Ammon's horn (tissue), 1 donor: ENCODE data around the gene SRC.

Experiments used
- DNase-seq: peaks from one replicate; pipeline ENCODE4 v3.0.0-alpha.2; 2016; ENCODE audit warnings: low spot score

Gene SRC

DNA sequence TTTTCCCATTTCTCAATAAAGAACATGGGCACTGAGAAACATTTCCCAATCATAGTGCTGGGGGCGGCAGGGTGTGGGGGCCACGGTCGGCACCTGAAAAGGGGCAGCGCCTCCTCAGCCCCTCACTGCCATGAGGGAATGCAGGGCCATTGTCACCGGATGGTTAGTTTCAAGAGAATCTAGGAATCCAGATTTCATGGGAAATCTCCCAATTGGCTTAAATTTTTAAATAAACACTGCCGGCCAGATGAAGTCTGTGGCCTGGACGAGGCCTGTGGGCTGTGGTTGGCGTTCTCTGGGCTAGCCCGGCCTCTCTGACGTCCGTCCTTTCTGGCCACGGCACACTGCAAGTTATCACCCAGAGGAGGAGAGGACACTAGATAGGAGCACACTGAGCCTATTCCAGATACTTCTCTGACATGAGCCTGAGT, 30.9 kb upstream of the SRC start:
- no peak for DNase-seq

DNA sequence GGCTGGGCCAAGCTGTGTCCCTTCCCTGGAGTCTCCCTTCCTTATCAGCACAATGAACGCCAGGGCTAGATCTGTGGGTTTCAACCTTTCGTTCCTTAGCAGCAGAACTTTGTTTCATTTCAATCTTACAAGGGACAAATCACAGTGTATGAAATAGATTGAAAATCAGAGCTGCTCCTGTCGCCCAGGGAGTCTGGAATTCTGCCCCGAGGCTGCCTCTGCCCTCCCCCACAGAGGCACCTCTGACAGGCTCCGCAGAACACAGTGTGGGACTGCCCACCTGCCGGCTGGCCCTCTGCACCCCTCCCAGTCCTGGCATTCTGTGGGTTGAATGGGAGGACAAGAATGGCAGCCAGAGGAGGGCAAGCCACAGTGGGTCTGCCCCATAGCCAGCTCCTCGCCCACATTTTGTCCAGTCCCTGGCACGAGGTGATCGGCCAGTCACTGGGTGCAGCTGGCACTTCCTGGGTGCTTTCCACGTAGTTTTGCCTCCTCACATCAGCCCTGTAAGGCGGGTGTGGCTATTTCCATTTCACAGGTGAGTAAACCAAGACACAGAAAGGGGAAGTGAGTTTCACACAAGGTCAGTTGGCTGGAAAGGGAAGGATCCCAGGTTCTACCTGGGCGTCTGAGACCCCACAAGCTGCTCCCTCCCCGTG, 30.4 kb upstream of the SRC start:
- DNase-seq, result no peak

DNA sequence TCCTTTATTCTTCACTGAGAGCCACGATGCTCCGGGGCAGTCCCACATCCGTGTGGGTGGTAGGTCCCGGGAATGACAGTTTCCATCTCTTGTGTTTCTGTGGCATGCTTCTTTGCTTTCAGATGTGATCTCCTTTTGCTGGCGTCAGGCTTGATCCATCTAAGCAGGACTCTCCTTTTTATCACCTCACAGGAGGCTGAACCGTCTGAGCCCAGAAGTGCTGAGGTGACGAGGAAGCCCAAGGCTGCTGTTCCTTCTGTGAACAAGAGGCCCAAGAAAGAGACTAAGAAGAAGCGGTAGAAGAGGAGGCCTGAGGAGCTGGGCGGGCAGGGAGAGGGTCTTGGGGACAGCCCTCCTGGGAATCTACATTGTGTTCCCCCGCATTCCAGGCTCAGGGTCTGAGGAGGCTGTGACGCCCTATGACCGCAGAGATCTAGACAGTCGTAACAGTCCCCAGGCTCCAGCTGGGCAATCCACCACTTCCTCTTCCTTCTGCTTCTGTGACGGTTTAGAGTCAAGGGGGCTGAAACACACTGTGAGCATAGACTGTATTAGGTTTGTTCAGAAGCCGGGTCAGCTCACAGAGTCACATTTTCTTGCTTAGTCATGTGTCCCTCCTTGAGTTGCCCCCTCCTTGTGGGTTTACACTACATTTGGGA, 29.7 kb upstream of the SRC start:
- DNase-seq, result peak; percentile 33

DNA sequence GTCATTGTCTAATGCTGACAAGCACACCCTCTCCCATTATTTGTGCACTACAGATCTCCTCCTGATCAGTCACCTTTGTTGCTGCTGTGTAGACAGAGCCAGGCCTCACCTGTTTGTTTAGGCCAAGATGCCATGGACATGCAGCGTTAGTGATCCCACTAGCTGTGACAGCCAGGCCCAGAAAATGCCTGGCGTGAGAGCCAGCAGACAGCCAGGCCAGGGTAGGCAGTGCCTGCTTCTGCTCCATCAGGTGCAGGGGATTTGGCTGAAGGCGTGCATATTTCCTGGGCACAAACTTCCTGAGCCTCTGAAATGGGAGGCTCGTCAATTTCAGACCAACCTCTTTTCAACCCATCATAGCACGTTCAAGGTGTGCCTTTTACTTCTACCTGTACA, 29.2 kb upstream of the SRC start:
- DNase-seq, result no peak

DNA sequence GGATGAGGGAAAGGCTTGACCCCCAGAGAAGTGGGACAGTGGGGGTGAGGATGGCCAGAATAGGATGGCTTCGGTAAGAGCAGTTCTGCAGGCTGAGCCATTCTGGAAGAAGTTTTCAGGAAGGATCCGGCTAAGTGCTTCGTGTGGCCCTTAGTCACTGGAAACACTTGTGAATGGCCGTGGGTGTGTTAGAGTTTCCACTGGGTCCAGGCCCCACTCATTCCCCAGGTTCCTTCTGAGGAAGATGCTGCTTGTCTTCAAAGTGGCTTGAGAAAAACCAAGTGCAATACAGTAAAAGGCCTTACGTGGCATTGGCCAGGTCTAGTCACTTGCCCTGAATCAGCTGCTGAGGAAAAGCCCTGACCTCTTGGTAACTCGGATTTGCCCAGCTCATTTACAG, 28.6 kb upstream of the SRC start:
- no peak for DNase-seq

DNA sequence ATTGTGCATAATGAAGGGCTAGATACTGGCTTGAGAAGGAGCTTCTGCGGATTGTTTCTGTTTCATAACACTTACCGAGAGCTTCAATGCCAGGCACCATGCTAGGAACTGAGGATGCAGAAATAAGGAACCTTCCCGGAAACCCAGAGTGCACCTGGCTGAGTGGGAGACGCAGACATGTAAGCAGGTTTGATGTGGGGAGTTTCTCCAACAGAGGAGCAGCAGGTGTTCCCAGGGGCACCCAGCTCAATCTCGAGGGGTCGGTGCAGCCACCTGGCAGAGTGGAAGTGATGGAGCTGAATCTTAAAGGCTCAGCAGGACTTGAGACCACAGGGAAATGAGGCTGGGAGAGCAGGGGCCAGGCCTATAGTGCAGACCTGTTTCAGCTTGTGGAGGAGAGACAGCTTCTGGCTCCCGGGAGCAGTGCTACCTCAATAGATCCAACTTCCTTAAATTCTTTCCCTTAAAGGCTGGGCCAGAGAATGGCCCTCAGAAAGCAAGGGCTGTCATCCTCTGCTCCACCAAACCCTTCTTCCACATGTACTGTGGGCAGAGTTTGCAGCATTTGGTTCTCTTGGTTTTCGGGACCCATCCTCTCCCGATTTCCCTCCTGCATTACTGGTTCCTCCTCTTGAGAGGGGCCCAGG, 27.8 kb upstream of the SRC start:
- no peak for DNase-seq

DNA sequence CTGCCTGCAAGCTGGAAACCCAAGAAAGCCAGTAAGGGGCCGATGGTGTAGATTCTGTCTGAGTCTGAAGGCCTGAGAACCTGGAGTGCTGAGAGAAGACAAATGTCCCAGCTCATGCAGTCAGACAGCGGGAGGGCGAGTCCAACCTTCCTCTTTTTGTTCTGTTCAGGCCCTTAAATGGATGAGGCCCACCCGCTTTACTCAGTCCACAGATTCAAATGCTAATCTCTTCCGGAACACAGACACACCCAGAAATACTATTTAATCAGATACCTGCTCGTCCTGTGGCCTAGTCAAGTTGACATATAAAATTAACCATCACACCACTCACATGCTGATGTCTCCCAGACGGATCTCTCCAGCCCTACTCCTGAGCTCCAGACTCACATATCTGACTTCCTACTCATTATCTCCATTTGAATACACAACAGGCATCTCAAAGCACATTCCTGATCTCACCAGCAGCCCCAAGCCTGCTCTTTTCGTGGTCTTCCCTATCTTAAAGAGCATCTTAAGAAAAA, 26.7 kb upstream of the SRC start:
- no peak for DNase-seq

DNA sequence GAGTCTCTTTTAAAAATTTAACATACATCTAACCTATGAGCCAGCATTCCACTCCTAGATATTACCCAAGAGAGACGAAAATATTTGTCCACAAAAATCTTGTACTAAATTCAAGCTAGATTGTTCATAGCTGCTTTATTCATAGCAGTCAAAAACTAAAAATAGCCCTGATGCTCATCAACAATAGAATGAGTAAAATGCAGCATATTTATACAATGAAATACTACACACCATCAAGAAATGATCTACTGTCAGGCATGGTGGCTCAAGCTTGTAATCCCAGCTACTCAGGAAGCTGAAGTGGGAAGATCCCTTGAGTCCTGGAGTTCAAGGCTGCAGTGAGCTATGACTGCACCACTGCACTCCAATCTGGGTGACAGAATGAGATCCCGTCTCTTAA, 22.0 kb upstream of the SRC start:
- no peak for DNase-seq

DNA sequence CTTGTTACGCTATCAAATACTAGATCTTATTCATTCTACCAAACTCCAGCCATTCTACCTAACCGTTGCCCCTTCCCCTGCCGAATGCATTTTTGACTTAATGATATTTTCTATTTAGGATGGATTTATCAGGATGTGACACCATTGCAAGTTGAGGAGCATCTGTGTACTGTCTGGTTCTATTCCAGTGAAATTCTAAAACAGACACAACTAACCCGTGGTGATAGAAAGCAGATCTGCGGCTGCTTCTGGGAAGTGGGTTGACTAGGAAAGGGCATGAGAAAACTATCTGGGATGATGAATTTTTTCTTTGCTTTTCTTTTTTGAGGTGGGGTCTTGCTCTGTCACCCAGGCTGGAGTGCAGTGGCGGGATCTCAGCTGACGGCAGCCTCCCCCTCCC, 20.7 kb upstream of the SRC start:
- no peak for DNase-seq

DNA sequence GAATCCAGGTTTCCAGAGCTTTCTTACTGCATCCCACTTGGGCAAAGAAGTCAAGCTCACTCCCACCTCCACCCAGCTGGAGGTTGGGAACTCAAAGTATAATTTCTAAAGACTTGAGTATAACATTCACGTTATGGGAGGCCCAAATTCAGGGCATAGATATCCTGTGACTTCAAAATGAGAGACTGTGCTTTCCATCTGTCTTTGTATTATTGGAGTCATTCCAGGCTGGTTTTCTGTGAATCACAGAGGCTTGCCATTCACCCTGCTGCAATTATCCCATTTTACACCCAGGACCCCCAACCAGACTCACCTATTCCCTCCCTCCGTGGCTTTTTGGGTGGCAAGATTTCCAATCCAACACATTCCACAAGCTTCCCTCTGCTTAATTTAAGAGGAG, 19.3 kb upstream of the SRC start:
- no peak for DNase-seq

DNA sequence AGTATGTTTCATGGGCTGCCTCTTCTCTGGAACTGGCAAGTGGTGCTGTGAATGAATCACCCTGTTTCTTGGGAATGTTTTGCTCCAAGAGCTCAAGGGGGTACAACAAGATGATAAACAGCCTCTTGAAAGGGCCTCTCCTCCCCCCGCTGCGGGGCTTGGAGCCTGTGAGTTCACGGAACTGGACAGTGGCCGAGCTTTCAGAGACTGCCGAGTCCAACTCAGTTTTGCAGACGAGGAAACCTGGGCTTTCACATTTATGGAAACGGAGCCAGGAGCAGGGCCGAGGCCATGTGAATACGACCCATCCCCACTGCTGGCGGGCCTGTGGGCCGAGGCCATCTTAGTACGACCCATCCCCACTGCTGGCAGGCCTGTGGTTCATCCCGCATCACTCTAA, 18.2 kb upstream of the SRC start:
- no peak for DNase-seq

DNA sequence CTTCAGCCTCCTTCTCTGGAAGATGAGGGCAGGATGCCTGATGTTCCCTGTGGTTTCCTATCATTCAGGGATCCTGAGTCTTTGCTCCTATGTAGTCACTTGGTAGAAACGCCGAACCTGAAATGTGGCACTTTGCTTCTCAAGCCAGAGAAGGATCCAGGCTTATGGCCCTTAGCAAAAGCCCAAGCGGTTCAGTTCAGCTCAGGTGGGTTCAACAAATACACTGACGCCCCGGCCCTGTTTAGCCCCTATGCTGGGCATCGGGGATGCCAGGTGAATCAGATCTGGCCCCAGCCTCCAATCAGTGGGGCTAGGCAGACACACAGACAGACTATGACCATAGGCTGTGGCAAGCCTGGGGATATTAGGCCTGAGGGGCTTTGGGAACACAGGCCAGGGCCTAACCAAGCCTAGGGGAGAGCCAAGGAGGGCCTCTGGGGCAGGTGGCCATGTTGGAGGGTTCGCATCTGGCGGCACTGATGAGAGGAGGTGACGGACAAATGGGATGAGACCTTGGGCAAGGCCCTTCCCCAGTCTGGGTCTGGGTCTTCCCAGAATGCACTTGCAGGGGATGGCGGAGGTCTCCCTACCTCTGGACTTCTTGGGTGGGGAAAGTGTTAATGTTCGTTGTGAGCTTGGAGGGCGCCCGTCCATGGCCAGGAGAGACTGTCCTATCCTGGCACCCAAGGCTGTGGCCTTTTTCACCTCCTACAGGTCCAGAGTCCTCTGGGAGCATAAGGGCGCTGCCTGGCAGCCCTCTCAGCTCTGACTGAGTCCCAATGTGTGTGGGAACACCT, 17.6 kb upstream of the SRC start:
- DNase-seq, result no peak

DNA sequence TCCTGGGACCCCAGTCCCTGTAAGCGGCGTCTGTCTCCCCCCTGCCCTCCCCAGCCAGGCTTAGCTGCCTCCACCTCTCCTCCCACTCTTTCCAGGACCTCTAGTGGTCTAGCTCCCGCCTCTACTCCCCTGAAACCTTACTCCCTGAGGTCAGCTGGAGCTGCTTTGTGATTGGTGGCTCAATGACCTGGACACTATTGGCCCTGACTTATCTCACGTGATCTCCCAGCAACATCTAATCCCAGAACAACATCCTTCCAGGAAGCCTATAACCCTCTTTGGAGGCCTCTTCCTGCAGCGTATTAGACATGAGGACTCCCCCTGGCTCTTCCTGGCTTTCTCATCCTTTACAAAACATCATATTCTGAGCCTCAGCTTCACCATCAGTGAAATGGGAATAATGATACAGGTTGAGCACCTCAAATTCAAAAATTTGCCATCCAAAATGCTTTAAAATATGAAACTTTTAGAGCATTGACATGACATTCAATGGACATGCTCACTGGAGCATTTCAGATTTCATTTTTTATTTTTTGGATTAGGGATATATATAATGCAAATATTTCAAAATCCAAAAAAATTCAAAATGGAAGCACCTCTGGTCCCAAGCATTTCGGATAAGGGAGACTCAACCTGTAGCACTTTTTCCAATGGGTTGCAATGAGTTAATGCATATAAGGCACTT, 16.3 kb upstream of the SRC start:
- no peak for DNase-seq

DNA sequence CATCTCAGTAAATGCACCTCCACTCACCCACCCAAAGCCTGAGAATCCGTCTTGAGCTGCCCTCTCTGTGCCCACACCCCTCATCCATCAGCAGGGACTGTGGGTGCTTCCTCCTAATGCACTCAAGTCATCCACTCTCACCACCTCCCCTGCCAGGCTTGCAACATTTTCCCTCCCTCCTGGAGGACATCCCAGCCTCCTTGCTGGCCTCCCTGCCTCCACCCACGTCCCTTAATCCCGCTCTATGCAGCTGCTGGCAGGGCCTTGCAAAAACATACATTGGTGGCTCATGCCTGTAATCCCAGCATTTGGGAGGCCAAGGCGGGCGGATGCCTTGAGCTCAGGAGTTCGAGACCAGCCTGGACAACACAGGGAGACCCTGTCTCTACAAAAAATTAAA, 15.6 kb upstream of the SRC start:
- DNase-seq, result no peak

DNA sequence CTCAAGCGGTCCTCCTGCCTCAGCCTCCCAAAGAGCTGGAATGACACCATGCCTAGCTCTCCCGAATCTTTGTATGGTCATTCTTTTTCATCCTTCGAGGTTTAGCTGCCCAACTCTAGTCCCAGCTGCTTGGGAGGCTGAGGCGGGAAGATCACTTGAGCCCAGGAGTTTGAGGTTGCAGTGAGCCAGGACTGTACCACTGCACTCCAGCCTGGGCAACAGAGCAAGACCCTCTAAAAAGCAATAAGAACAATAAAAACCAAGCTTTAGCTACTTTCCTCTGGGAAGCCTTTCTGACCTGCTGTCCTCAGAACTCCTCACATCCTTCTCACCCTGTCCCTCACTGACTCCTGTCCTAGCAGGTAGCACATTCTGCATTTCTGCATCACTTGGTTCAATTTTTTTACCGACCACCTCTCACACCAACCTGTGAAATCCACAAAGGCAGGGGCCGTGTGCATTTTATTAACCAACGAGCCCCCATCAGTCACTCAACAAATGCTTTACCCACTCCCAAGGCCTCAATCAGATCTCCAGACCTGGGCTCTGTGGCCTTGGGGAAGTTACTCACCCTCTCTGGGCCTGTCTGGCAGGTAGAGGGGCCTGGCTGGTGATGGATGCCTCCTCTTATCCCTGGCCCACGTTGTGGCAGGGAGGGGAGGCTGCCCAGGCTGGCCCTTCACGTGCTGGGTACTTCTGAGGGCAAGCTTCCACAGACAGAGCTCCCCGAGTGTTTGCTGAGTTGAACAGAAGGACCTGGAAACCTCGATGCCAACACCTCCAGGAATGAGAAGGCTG, 14.7 kb upstream of the SRC start:
- DNase-seq, result no peak

DNA sequence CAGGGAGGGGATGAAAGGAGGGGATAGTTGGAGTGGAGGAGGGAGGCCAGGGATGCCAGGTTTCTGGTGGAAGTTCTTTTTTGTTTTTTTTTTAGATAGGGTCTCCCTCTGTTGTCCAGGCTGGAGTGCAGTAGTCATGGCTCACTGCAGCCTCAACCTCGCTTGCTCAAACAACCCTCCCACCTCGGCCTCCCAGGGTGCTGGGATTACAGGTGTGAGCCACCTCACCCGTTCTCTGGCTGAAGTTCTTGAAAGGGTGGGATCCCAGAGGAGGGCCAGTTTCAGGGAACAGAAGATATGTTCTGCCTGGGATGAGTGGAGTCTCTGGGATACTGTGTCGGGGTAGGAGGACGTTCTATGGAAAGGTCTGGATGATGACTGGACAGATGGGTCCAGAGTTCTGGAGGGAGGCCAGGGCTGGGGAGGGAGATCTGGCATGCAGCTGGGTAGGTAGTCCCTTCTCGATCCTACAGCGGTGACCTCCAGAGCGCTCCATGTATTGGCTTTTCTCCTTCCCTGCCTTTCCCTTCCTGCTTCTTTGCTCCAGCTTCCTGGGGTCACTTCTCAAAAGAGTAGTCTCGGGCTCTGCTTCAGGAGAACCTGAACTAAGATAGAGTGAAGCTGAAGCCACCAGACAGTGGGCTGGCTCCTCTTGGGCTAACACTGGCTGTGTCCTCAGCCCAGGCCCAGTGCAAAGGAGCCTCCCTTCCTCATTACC, 12.7 kb upstream of the SRC start:
- DNase-seq, result no peak

DNA sequence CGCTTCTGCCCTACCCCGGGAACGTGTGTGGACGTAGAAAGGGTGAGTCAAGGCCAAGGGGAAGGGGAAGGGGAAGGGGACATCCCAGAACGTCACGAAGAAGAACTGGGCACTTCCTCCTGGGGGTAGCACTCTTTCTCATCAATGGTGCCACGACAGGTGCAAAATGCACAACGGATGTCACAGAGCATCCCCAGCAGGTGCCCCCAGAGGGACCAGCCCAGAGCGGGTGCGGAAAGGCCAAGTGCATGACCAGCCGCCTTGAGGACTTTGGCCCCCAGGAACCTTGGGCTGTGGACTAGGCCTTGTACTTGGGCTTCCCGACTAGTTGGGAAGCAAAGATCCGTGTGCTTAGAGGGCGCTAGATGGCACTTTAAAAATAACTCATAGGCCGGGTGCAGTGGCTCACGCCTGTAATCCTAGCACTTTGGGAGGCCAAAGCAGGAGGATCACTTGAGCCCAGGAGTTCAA, 12.1 kb upstream of the SRC start:
- no peak for DNase-seq

DNA sequence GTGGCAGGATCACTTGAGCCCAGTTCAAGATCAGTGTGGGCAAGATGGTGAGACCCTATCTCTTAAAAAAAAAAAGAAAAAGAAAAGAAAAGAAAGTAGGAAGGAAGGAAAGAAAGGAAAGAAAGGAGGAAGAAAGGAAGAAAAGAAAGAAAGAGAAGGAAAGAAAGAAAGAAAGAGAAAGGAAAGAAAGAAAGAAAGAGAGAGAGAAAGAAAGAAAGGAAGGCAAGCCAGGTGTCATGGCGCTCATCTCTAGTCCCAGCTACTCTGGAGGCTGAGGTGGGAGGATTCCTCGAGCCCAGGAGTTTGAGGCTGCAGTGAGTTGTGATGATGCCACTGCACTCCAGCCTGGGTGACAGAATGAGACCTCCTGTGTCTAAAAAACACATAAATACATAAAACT, 11.5 kb upstream of the SRC start:
- no peak for DNase-seq

DNA sequence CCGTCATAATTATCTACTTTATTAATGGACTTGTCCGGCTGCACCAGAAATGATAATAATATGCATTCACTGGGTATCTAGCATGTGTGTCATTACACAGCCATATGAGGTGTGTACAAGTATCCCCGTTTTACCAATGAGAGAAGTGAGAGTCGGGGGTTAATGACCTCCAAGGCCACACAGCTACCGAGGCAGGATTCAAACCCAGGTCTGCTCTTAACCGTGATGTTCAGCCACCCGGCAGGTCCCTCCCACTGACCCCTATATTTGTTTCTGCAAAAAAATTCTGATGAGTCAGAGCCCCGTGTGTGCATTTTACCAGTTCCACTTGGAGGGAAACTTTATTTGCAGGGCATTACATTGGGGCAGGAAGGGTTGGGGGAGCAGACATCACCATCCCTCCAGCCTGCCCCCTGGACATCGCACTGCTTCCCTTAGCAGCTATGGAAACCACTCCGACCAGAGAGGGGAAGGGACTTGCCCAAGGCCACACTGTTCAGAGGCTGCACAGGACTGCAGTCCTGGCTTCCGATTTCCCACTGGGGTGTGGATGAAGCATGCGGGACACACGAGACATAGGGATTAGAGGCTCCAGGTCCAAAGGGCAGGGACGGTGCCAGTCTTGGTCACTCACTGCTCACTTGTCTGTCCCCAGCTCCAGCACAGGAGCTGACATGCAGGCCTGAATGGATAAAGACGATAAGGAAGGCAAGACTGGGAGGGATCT, 10.1 kb upstream of the SRC start:
- no peak for DNase-seq
